ENCODE results near the gene ETS1. TPM values are rescaled to one million over a fixed set of nuclear protein-coding genes. Genes with fewer than 3 reads are reported as not detected.

Gene ETS1
- total RNA-seq, 1 experiment from 2014 or later = 66.4 TPM

- ATAC-seq = no peak
- Histone ChIP-seq H3K9me3 (ENCODE audit: control insufficient read depth, insufficient read depth, low read depth, low read length) (no peaks in the 10 kb centered on the region), H3K36me3 (ENCODE audit: control insufficient read depth, insufficient read depth, low read length) (peaks cover 12% of the 10 kb centered on the region), H3K27me3 (ENCODE audit: control insufficient read depth, insufficient read depth, low read length) (no peaks in the 10 kb centered on the region), H3K27ac (ENCODE audit: low read length) (peak overlapping the region; percentile 96), H3K4me3 (ENCODE audit: low read depth in 2 of 2, low read length in 2 of 2) (no peak overlapping the region), H3K4me1 (ENCODE audit: control insufficient read depth, insufficient read depth, low read length) (peaks cover 56% of the 10 kb centered on the region)
- in situ Hi-C loops (cut with HindIII; ENCODE audit: low pct_unique_long_range_greater_than_20kb, low sequenced_read_pairs) = no loop called here
- POLR2A ChIA-PET = interaction anchor here (0.6 to 0.7 kb wide), 2 partner anchors 29 to 185 kb away, joined by 12 to 15 read pairs; no protein-coding TSS in a partner anchor
- CTCF ChIA-PET = no interaction called here
- DNase-seq (ENCODE audit: low read depth, low spot score) = no peak
- TF ChIP-seq TCF7L2 (IDR thresholded peaks at IDR 0.05; ENCODE audit: low read depth, low read length) (0 out of 2 replicates have a peak, but pooled peaks have one; percentile 20), REST (IDR thresholded peaks at IDR 0.05; ENCODE audit: insufficient read depth in 1 of 2, low read depth in 2 of 2, low read length in 1 of 2) (no peak)
- no TSS peak for BruUV-seq (replicated peaks)
- intact Hi-C loops (cut with micrococcal nuclease; ENCODE audit: unreplicated experiment) = no loop called here
These were observed 96.0 kb downstream of the ETS1 start for GRCh38 chr11:128491195-128491936.

GRCh38 chr11:128490092-128490491 lies 97.3 kb downstream of the ETS1 start:
- Histone ChIP-seq H3K36me3 (ENCODE audit: control insufficient read depth, insufficient read depth, low read length) (peaks cover 21% of the 10 kb centered on the region), H3K4me1 (ENCODE audit: control insufficient read depth, insufficient read depth, low read length) (peaks cover 43% of the 10 kb centered on the region), H3K27me3 (ENCODE audit: control insufficient read depth, insufficient read depth, low read length) (no peaks in the 10 kb centered on the region), H3K9me3 (ENCODE audit: control insufficient read depth, insufficient read depth, low read depth, low read length) (no peaks in the 10 kb centered on the region), H3K4me3 (ENCODE audit: low read depth in 2 of 2, low read length in 2 of 2) (no peak overlapping the region), H3K27ac (ENCODE audit: low read length) (no peak overlapping the region)
- DNase-seq (ENCODE audit: low read depth, low spot score) (no peak), ATAC-seq (no peak)
- TF ChIP-seq TCF7L2 (IDR thresholded peaks at IDR 0.05; ENCODE audit: low read depth, low read length) = no peak
- TF ChIP-seq POLR2AphosphoS5 (IDR thresholded peaks at IDR 0.05; ENCODE audit: low read depth, low read length) = no peak
- TF ChIP-seq SIN3A (IDR thresholded peaks at IDR 0.05; ENCODE audit: borderline replicate concordance, insufficient read depth, low read depth, low read length) = no peak
- no peak for TF ChIP-seq REST (IDR thresholded peaks at IDR 0.05; ENCODE audit: insufficient read depth in 1 of 2, low read depth in 2 of 2, low read length in 1 of 2)
- TF ChIP-seq CTCF (IDR thresholded peaks at IDR 0.05) = no peak
- intact Hi-C loops (cut with micrococcal nuclease; ENCODE audit: unreplicated experiment) = no loop called here
- ChIA-PET CTCF (interaction anchor here (0.5 to 0.6 kb wide), 2 partner anchors 16 to 38 kb away, joined by 3 to 8 read pairs; no protein-coding TSS in a partner anchor), POLR2A (interaction anchor here (0.7 kb wide), 1 partner anchor 148 kb away, joined by 8 read pairs; no protein-coding TSS in a partner anchor)
- in situ Hi-C loops (cut with HindIII; ENCODE audit: low pct_unique_long_range_greater_than_20kb, low sequenced_read_pairs) = no loop called here
- BruUV-seq (replicated peaks) = no TSS peak
